Dendritic cell treated with granulocyte-macrophage colony-stimulating factor and Interleukin-4, amounts not matched to agents 40 ng/mL and 50 ng/mL, for 4 days (primary cell): ENCODE data around the gene SZT2.
"Not testable (repeated sequence)": the region's sequence is repeated elsewhere in the genome, so short reads cannot be mapped to it uniquely, and the experiment has no call there.

ENCODE experiments used
- H3K27ac Mint-ChIP-seq: one replicate; pipeline ENCODE4 v1.8.0; 2022; ENCODE audit warnings: mild to moderate bottlenecking, mixed read lengths
- H3K27me3 Mint-ChIP-seq: one replicate; pipeline ENCODE4 v1.8.0; 2022; ENCODE audit warnings: mild to moderate bottlenecking, mixed read lengths
- H3K36me3 Mint-ChIP-seq: one replicate; pipeline ENCODE4 v1.8.0; 2022; ENCODE audit warnings: low read depth, mixed read lengths
- H3K4me1 Mint-ChIP-seq: one replicate; pipeline ENCODE4 v1.8.0; 2022; ENCODE audit warnings: low read depth, mixed read lengths
- H3K4me3 Mint-ChIP-seq: one replicate; pipeline ENCODE4 v1.8.0; 2022; ENCODE audit warnings: mild to moderate bottlenecking, moderate library complexity, mixed read lengths
- H3K9me3 Mint-ChIP-seq: one replicate; pipeline ENCODE4 v1.8.0; 2022; ENCODE audit warnings: mixed read lengths
- intact Hi-C: fragments of 100-400 bp; cut with micrococcal nuclease; formaldehyde crosslinking; loops from one replicate; pipeline ENCODE4 v1.15.0; 2022

SZT2 gene

DNA sequence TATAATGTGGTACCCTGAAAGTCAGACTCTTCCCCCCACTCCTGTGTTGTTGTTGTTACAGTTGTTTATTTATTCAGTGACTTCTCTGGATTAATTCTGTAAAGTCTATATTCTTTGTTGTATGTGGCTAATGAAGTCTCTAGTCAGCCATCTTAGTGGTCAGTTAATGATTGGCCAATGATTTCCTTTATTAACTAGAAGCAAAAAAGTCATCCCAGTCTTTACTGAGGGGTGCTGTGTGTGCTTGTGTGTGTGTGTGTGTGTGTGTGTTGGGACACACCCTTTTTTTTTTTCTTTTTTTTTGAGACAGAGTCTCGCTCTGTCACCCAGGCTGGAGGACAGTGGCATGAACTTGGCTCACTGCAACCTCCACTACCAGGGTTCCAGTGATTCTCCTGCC lies 101.4 kb downstream of the SZT2 start:
- H3K27ac Mint-ChIP-seq, result no peak overlapping the region
- peaks cover 9% of the 10 kb centered on the region for H3K27me3 Mint-ChIP-seq
- no peaks in the 10 kb centered on the region for H3K4me1 Mint-ChIP-seq
- H3K36me3 Mint-ChIP-seq, result no peaks in the 10 kb centered on the region
- intact Hi-C loops, result no loop called here
- H3K9me3 Mint-ChIP-seq, result peaks cover 56% of the 10 kb centered on the region
- no peak overlapping the region for H3K4me3 Mint-ChIP-seq

DNA sequence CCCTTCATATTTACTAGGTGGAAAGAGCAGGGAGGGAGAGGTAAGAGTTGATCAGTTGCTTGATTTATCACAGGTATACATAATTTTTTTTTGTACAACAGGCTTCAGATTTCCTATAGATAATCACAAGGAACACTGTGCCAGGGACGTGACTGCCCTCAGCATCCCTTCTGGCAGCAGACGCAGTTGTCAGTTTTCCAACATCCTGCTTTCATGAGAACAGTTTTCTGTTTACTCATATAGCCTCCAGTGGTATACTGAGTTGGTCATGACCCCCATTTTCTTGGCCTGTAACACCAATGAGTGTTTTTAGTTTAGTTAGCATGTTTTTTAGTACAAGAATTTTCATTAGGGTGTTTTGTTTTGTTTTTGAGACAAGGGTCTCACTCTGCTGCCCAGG lies 103.1 kb downstream of the SZT2 start:
- H3K4me3 Mint-ChIP-seq, result no peak overlapping the region
- H3K36me3 Mint-ChIP-seq, result no peaks in the 10 kb centered on the region
- peaks cover 42% of the 10 kb centered on the region for H3K9me3 Mint-ChIP-seq
- intact Hi-C loops, result no loop called here
- no peak overlapping the region for H3K27ac Mint-ChIP-seq
- no peaks in the 10 kb centered on the region for H3K4me1 Mint-ChIP-seq
- peaks cover 9% of the 10 kb centered on the region for H3K27me3 Mint-ChIP-seq

DNA sequence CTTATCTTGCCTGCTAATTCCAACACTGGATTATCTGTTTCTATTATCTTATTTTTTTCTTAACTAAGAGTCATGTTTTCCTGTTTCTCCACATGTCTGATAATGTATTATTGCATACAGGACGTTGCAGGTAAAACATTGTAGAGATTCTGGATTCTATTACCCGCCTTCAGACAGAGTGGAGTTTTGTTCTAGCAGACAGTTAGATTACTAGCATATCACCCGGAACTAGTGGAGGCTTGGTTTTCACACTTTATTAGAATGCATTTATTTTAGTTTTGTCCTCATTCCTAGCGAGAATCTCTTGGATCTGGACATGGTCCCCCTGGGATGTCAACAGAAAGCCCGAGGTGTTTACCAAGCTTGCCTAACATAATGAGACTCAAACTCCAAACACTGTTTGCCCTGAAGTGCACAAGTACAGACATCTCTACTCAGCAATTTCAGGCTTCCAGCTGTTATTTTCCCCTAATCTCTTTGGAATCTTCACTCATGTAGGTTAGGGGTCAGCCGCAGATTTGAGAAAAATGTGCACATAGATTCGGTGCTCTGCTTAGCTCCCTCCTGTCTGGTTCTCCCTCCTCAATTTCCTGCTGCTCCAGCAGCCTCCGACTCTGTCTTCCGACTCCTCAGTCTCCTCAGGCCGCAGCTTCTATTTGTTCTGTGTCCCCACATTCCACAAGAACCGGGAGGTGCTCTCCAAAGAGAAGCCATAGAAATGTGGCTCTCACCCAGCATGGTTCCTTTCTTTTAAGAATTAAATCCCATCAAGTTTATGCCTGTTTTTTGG lies 104.2 kb downstream of the SZT2 start:
- Mint-ChIP-seq H3K4me1 (no peaks in the 10 kb centered on the region), H3K4me3 (no peak overlapping the region), H3K36me3 (no peaks in the 10 kb centered on the region), H3K27ac (no peak overlapping the region), H3K9me3 (peaks cover 32% of the 10 kb centered on the region), H3K27me3 (peaks cover 9% of the 10 kb centered on the region)
- intact Hi-C loops, result no loop called here

DNA sequence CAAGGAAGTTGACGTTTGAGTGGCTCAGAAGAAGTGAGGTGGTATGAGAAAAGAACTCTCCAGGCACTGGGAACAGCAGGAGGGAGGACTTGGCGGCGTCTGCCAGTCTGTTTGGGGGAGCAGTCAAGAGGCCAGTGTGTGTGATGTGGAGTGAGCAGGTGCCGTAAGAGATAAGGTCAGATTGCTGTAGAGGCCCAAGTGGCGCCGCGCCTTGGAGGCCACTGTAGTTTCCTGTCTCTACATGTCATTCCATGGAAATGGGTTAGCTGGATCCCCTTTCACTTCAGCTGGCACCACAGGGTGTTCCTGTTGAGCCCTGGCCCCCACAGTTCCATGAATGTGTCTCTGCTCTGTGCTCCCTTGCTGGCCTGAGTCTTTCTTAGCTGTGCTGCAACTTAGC lies 105.5 kb downstream of the SZT2 start:
- Mint-ChIP-seq H3K4me3 (no peak overlapping the region), H3K4me1 (no peaks in the 10 kb centered on the region), H3K36me3 (no peaks in the 10 kb centered on the region), H3K27me3 (peaks cover 12% of the 10 kb centered on the region), H3K27ac (no peak overlapping the region), H3K9me3 (peaks cover 19% of the 10 kb centered on the region)
- intact Hi-C loops, result no loop called here

DNA sequence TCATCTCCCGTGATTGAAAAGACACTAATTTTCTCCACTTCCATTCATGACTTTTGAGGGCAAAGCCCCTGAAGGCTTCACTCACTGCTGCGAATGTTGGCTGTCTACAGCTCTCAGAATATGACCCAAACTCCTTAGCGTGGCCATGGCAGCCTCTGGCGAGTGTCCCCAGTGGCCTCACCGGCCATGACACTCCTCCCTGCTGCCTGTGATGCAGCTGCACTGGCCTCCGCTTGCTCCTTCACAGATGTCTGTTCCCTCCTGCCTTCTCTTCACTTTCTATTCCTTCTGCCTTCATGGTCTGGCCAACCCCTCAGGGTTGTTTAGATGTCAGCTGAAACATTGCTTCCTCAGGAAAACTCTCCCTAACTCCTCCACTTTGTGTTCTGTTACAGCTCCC lies 110.2 kb downstream of the SZT2 start:
- no peak overlapping the region for H3K27ac Mint-ChIP-seq
- H3K4me3 Mint-ChIP-seq, result no peak overlapping the region
- no peaks in the 10 kb centered on the region for H3K4me1 Mint-ChIP-seq
- H3K9me3 Mint-ChIP-seq, result no peaks in the 10 kb centered on the region
- intact Hi-C loops, result no loop called here
- no peaks in the 10 kb centered on the region for H3K36me3 Mint-ChIP-seq
- H3K27me3 Mint-ChIP-seq, result peaks cover 8% of the 10 kb centered on the region

DNA sequence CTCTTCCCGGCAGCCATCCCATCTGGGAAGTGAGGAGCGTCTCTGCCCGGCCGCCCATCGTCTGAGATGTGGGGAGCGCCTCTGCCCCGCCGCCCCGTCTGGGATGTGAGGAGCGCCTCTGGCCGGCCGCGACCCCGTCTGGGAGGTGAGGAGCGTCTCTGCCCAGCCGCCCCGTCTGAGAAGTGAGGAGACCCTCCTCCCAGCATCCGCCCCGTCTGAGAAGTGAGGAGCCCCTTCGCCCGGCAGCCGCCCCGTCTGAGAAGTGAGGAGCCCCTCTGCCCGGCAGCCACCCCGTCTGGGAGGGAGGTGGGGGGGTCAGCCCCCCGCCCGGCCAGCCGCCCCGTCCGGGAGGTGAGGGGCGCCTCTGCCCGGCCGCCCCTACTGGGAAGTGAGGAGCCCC lies 112.1 kb downstream of the SZT2 start:
- H3K36me3 Mint-ChIP-seq, H3K27me3 Mint-ChIP-seq, intact Hi-C loops, H3K4me1 Mint-ChIP-seq, H3K4me3 Mint-ChIP-seq, H3K9me3 Mint-ChIP-seq, H3K27ac Mint-ChIP-seq: not testable (repeated sequence)

DNA sequence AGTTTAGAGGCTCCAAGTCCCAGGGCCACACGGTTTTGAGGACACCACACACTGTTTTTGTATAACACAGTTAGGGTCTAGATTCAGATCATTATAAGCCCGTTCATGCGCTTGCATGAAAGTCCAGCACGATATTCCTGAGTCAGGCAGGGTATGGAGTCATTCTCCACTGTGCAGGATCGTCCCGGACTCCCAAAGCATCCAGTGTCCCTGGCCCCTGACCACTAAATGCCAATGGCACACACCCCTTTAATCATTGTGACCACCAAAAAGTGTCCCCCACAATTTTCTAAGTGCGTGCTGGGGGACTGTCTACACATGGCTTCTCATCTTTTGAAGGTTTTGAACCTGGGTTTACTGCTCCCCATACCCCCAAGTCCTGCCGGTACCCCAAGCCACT lies 113.8 kb downstream of the SZT2 start:
- intact Hi-C loops, result no loop called here
- Mint-ChIP-seq H3K27ac (no peak overlapping the region), H3K4me3 (no peak overlapping the region)

More for the DNA sequence above, 113.8 kb downstream of the SZT2 start:
- H3K4me1 Mint-ChIP-seq, result no peaks in the 10 kb centered on the region
- peaks cover 8% of the 10 kb centered on the region for H3K27me3 Mint-ChIP-seq
- H3K9me3 Mint-ChIP-seq, result no peaks in the 10 kb centered on the region
- H3K36me3 Mint-ChIP-seq, result no peaks in the 10 kb centered on the region
